Activated T-helper 17 cell treated with anti-CD3 and anti-CD28 coated beads, Interleukin-2, amount 50 U/mL, for 72 hours (primary cell): ENCODE measurements around the gene RNF144B. TPM values are rescaled to one million over a fixed set of nuclear protein-coding genes. Genes with fewer than 3 reads are reported as not detected.
"Not testable (repeated sequence)": the region's sequence is repeated elsewhere in the genome, so short reads cannot be mapped to it uniquely, and the experiment has no call there.

Experiments
- ATAC-seq: fragments of 150-1000 bp; cut with Tn5 transposase; replicated peaks from 2 replicates; pipeline ENCODE4 v1.10.0; 2021; ENCODE audit warnings: mild to moderate bottlenecking, moderate library complexity
- H3K27ac Mint-ChIP-seq: one replicate; pipeline ENCODE4 v1.8.0; 2022; ENCODE audit warnings: mixed read lengths
- H3K27me3 Mint-ChIP-seq: one replicate; pipeline ENCODE4 v1.8.0; 2022; ENCODE audit warnings: mixed read lengths
- H3K36me3 Mint-ChIP-seq: one replicate; pipeline ENCODE4 v1.8.0; 2022; ENCODE audit warnings: low read depth, mild to moderate bottlenecking, mixed read lengths
- H3K4me1 Mint-ChIP-seq: one replicate; pipeline ENCODE4 v1.8.0; 2022; ENCODE audit warnings: mixed read lengths
- H3K4me3 Mint-ChIP-seq: one replicate; pipeline ENCODE4 v1.8.0; 2022; ENCODE audit warnings: mild to moderate bottlenecking, mixed read lengths
- H3K9me3 Mint-ChIP-seq: one replicate; pipeline ENCODE4 v1.8.0; 2022; ENCODE audit warnings: mixed read lengths
- total RNA-seq, 2 donors: library from RNA; stranded (reverse); gene quantifications; one replicate each; pipeline ENCODE4 v1.2.3, GENCODE V29; 2022

Gene RNF144B
- total RNA-seq, 2 donors from 2014 or later, result 0.93 to 1.4 TPM

DNA sequence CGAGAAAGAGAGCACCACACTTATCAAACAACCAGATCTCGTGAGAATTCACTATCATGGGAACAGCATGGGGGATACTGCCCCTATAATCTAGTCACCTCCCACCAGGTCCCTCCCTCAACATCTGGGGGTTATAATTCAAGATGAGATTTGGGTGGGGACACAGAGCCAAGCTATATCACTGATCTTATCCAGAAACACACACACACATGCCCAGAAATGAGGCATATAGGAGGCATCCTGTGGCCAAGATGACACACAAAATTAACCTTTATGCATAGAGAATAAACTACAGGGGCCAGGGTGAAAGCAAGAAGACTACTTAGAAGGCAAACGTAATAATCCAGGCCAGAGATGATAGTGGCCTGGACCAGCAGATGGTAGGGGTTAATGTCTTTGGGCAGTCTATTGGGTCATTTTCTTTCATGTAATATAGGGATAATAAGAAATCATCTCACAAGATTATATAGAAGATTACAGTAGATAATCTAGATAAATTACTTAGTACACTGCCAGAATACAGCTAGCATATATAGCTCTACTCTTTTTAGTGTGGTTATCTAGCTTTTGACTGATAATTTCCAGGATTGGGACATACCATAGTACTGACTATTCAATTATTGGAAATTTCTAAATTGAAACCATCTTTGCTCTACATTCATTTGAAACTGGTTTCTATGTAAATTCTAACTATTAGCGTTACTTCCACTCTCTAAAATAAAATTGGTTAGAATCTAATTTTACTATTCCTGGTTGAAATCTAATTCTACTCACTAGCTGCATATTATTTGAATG, 20.0 kb downstream of the RNF144B start:
- H3K4me1 Mint-ChIP-seq, result no peaks in the 10 kb centered on the region
- ATAC-seq, result no peak
- H3K27ac Mint-ChIP-seq, result no peak overlapping the region
- H3K27me3 Mint-ChIP-seq, result no peaks in the 10 kb centered on the region
- H3K9me3 Mint-ChIP-seq, result no peaks in the 10 kb centered on the region
- H3K4me3 Mint-ChIP-seq, result no peak overlapping the region
- no peaks in the 10 kb centered on the region for H3K36me3 Mint-ChIP-seq

GRCh38 chr6:18409602-18410001, 22.5 kb downstream of the RNF144B start:
- ATAC-seq, H3K27me3 Mint-ChIP-seq, H3K4me1 Mint-ChIP-seq, H3K36me3 Mint-ChIP-seq, H3K27ac Mint-ChIP-seq, H3K9me3 Mint-ChIP-seq, H3K4me3 Mint-ChIP-seq: not testable (repeated sequence)

DNA sequence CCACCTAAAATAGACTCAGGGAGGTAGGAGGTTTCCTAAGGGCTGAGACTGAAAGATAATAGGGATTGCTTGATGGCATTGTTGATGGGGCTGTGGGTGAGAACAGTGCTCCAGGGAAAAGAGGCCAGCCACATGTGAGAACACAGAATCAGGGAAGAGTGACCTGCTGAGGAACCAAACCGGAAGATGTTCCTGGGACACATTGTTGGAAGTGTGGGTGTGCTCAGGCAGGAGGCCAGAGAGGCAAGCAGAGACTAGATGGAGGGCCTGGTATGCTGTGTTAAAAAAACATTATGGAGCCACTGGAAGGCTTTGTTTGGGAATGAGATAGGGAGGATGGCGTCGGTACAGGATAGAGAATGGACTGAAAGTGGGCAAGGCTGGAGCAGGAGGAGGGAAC, 23.3 kb downstream of the RNF144B start:
- ATAC-seq, result no peak

DNA sequence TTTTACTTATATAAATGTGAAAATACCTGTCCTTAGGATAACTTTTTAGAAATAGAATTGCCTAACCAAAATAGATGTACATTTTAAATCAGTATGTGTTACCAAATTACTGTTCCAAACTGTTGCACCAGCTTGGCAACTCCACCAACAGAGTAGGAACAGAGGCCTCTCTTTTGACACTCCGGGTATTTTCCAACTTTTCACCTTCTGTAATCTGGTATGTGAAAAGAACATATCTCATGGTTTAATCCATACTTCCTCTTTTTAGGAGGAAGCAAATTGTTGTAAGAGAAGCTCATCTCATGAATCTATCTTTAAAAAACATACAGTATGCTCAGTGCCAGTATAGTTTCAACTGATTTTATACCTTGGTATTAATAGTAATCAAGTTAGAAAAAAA, 24.9 kb downstream of the RNF144B start:
- Mint-ChIP-seq H3K4me3 (no peak overlapping the region), H3K27me3 (no peaks in the 10 kb centered on the region), H3K27ac (no peak overlapping the region), H3K4me1 (no peaks in the 10 kb centered on the region), H3K9me3 (peaks cover 4% of the 10 kb centered on the region), H3K36me3 (no peaks in the 10 kb centered on the region)
- ATAC-seq, result no peak

More for the DNA sequence above, 23.3 kb downstream of the RNF144B start:
- H3K9me3 Mint-ChIP-seq, result peaks cover under 1% of the 10 kb centered on the region
- no peak overlapping the region for H3K4me3 Mint-ChIP-seq
- no peaks in the 10 kb centered on the region for H3K36me3 Mint-ChIP-seq
- no peak overlapping the region for H3K27ac Mint-ChIP-seq
- H3K4me1 Mint-ChIP-seq, result no peaks in the 10 kb centered on the region
- H3K27me3 Mint-ChIP-seq, result no peaks in the 10 kb centered on the region

DNA sequence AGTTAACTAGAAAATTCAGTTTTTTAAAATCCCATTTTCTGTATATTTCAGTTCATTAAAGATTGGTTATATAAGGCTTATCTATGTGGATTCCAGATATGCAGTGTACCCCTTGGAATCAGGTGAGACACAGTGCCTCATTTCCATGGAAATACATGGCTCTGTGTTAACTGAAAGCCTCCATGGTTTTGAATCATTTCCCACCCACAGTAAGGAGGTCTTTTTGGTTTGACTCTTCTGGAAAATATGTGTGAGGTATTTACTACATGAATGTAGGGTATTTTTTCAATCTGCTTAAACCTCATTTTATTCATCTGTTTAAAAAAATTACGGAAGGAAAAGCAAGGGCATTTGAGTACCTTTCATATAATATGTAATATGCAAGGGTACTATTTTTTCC, 25.5 kb downstream of the RNF144B start:
- no peak for ATAC-seq
- H3K27me3 Mint-ChIP-seq, result no peaks in the 10 kb centered on the region
- no peaks in the 10 kb centered on the region for H3K36me3 Mint-ChIP-seq
- peaks cover 4% of the 10 kb centered on the region for H3K9me3 Mint-ChIP-seq
- no peaks in the 10 kb centered on the region for H3K4me1 Mint-ChIP-seq
- H3K27ac Mint-ChIP-seq, result no peak overlapping the region
- H3K4me3 Mint-ChIP-seq, result no peak overlapping the region

GRCh38 chr6:18413381-18413780, 26.2 kb downstream of the RNF144B start:
- no peaks in the 10 kb centered on the region for H3K36me3 Mint-ChIP-seq
- H3K27me3 Mint-ChIP-seq, result no peaks in the 10 kb centered on the region
- no peak overlapping the region for H3K27ac Mint-ChIP-seq
- no peak for ATAC-seq
- no peak overlapping the region for H3K4me3 Mint-ChIP-seq
- peaks cover 4% of the 10 kb centered on the region for H3K9me3 Mint-ChIP-seq
- H3K4me1 Mint-ChIP-seq, result no peaks in the 10 kb centered on the region

- no peak for ATAC-seq
- H3K9me3 Mint-ChIP-seq, result peaks cover 4% of the 10 kb centered on the region
- no peaks in the 10 kb centered on the region for H3K27me3 Mint-ChIP-seq
- no peak overlapping the region for H3K4me3 Mint-ChIP-seq
- no peaks in the 10 kb centered on the region for H3K4me1 Mint-ChIP-seq
- no peaks in the 10 kb centered on the region for H3K36me3 Mint-ChIP-seq
- H3K27ac Mint-ChIP-seq, result no peak overlapping the region
Observed at GRCh38 chr6:18414116-18414515, 27.0 kb downstream of the RNF144B start.

- Mint-ChIP-seq H3K9me3 (peaks cover 4% of the 10 kb centered on the region), H3K4me3 (no peak overlapping the region), H3K27ac (no peak overlapping the region)
Observed at GRCh38 chr6:18415207-18415606, 28.1 kb downstream of the RNF144B start.

GRCh38 chr6:18415671-18416340, 28.7 kb downstream of the RNF144B start:
- H3K27ac Mint-ChIP-seq, result no peak overlapping the region
- peaks cover 4% of the 10 kb centered on the region for H3K9me3 Mint-ChIP-seq
- ATAC-seq, result no peak
- no peaks in the 10 kb centered on the region for H3K4me1 Mint-ChIP-seq
- H3K27me3 Mint-ChIP-seq, result no peaks in the 10 kb centered on the region
- no peaks in the 10 kb centered on the region for H3K36me3 Mint-ChIP-seq
- no peak overlapping the region for H3K4me3 Mint-ChIP-seq

More at GRCh38 chr6:18415207-18415606, 28.1 kb downstream of the RNF144B start:
- no peaks in the 10 kb centered on the region for H3K36me3 Mint-ChIP-seq
- no peaks in the 10 kb centered on the region for H3K27me3 Mint-ChIP-seq
- no peak for ATAC-seq
- H3K4me1 Mint-ChIP-seq, result no peaks in the 10 kb centered on the region

DNA sequence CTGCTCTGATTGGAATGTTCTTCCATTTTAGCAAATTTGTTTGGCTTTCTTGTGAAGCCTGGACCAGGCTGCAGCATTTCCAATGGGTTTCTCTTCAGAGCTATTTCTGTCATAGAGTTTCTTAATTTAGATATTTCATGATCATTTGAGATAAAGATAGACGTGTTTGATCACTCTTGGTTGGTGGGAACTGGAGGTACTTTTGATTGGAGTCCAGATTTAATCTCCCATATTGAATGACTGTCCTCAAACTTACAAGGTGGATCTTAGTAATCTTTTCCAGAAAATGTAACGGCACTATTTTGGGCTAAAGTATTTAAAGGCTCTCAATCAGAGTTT, 29.2 kb downstream of the RNF144B start:
- no peaks in the 10 kb centered on the region for H3K4me1 Mint-ChIP-seq
- no peak overlapping the region for H3K4me3 Mint-ChIP-seq
- no peak overlapping the region for H3K27ac Mint-ChIP-seq
- ATAC-seq, result no peak
- H3K9me3 Mint-ChIP-seq, result peaks cover 4% of the 10 kb centered on the region
- H3K36me3 Mint-ChIP-seq, result no peaks in the 10 kb centered on the region
- H3K27me3 Mint-ChIP-seq, result no peaks in the 10 kb centered on the region

DNA sequence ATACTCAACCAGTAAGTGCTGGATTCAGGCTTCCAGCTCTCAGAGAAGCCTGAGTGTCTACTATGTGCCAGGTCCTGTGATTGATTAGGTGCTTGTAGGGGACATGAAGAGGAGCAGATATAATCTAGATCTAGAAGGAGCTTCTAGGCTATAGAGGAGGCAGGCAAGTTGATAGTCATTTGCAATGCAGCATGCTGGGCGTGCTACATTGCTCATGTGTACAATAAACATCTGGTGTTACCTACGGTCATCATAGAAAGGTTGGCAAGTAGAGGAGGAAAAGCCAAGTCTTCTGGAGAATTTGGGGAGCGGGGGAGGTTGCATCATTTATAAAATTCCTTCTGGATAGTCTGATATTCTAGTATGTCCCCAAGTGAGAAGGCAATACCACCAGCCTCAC, 33.2 kb downstream of the RNF144B start:
- no peaks in the 10 kb centered on the region for H3K4me1 Mint-ChIP-seq
- H3K36me3 Mint-ChIP-seq, result no peaks in the 10 kb centered on the region
- H3K27me3 Mint-ChIP-seq, result no peaks in the 10 kb centered on the region
- H3K9me3 Mint-ChIP-seq, result peaks cover 4% of the 10 kb centered on the region
- ATAC-seq, result no peak
- H3K27ac Mint-ChIP-seq, result no peak overlapping the region
- H3K4me3 Mint-ChIP-seq, result no peak overlapping the region

DNA sequence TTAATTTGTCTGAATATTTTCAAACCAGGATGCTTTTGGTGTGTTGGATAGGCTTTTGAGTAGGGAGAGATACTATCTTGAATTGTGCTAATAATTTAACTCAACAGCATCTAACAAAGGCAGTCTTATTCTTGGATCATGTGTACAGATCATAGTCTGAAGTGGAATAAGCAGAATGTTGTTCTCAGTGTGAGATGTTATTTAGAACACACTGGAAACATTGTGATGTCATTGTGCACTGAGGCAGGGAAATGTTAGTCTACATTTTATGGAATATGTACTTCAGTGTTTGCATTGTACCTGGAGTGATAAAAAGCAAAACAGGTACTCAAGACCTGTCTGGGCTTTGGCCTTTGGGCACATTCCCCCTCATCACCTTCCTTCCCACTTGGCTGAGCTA, 35.0 kb downstream of the RNF144B start:
- Mint-ChIP-seq H3K27me3 (no peaks in the 10 kb centered on the region), H3K4me3 (no peak overlapping the region), H3K36me3 (no peaks in the 10 kb centered on the region)

GRCh38 chr6:18423426-18423825, 36.3 kb downstream of the RNF144B start:
- no peak overlapping the region for H3K27ac Mint-ChIP-seq

More for the DNA sequence above, 35.0 kb downstream of the RNF144B start:
- no peak overlapping the region for H3K27ac Mint-ChIP-seq
- peaks cover 6% of the 10 kb centered on the region for H3K4me1 Mint-ChIP-seq
- no peak for ATAC-seq
- H3K9me3 Mint-ChIP-seq, result no peaks in the 10 kb centered on the region

GRCh38 chr6:18424201-18424600, 37.1 kb downstream of the RNF144B start:
- ATAC-seq, result no peak
- Mint-ChIP-seq H3K9me3 (no peaks in the 10 kb centered on the region), H3K27ac (no peak overlapping the region), H3K36me3 (no peaks in the 10 kb centered on the region), H3K4me1 (peaks cover 6% of the 10 kb centered on the region), H3K27me3 (no peaks in the 10 kb centered on the region), H3K4me3 (no peak overlapping the region)

More at GRCh38 chr6:18423426-18423825, 36.3 kb downstream of the RNF144B start:
- Mint-ChIP-seq H3K27me3 (no peaks in the 10 kb centered on the region), H3K4me1 (peaks cover 6% of the 10 kb centered on the region), H3K36me3 (no peaks in the 10 kb centered on the region), H3K4me3 (no peak overlapping the region), H3K9me3 (no peaks in the 10 kb centered on the region)
- ATAC-seq, result no peak

- Mint-ChIP-seq H3K4me3 (no peak overlapping the region), H3K36me3 (no peaks in the 10 kb centered on the region), H3K27ac (no peak overlapping the region), H3K9me3 (no peaks in the 10 kb centered on the region), H3K4me1 (peaks cover 6% of the 10 kb centered on the region), H3K27me3 (no peaks in the 10 kb centered on the region)
- ATAC-seq, result no peak
Observed at GRCh38 chr6:18425218-18425617, 38.1 kb downstream of the RNF144B start.
